Uterus (tissue), 4 donors: ENCODE results near the gene NOS1AP. TPM values are rescaled to one million over a fixed set of nuclear protein-coding genes. Genes with fewer than 3 reads are reported as not detected.

Source experiments
- DNase-seq, 2 donors: peaks; one replicate each; pipeline ENCODE4 v3.0.0-alpha.2; 2019 to 2020
- H3K27ac ChIP-seq, 2 donors: fragments of 200-600 bp; sonication (generic); 1 replicate in 1 of 2; 2 replicates in 1 of 2; pipeline ENCODE4 v1.5.1; 2016 to 2018
- H3K27me3 ChIP-seq, 2 donors: fragments of 200-600 bp; sonication (generic); one replicate each; pipeline ENCODE4 v1.5.1; 2018 to 2019; ENCODE audit warnings: control low read depth in 1 of 2
- H3K36me3 ChIP-seq, 2 donors: fragments of 200-600 bp; sonication (generic); one replicate each; pipeline ENCODE4 v1.5.1; 2019; ENCODE audit warnings: control low read depth in 1 of 2
- H3K4me1 ChIP-seq, 2 donors: fragments of 200-600 bp; sonication (generic); one replicate each; pipeline ENCODE4 v1.5.1; 2018 to 2019; ENCODE audit warnings: control low read depth in 1 of 2
- H3K4me3 ChIP-seq, 2 donors: fragments of 200-600 bp; sonication (generic); 1 replicate in 1 of 2; 2 replicates in 1 of 2; pipeline ENCODE4 v1.5.1; 2018 to 2019; ENCODE audit warnings: mild to moderate bottlenecking in 1 of 2
- H3K9me3 ChIP-seq, 2 donors: fragments of 200-600 bp; sonication (generic); one replicate each; pipeline ENCODE4 v1.5.1; 2019; ENCODE audit warnings: control low read depth in 1 of 2
- POLR2A ChIP-seq, 2 donors: fragments of 450-650 bp; IDR thresholded peaks; one replicate each; pipeline ENCODE4 v1.6.1; 2016; ENCODE audit warnings: antibody characterized with exemption in 2 of 2, mild to moderate bottlenecking in 1 of 2, moderate library complexity in 1 of 2
- intact Hi-C: fragments of 100-400 bp; cut with DNase I; formaldehyde crosslinking; loops from one replicate; pipeline ENCODE4 v1.15.1; 2023; ENCODE audit warnings: low total_unique reads
- total RNA-seq, 4 donors: library from RNA; depleted of rRNA in 3 of 4; stranded (reverse); fragments of >200 nt in 3 of 4; gene quantifications; one replicate each; pipeline versions ENCODE4 v1.1.0 to v1.2.4, GENCODE V29; 2014 to 2023
- TF ChIP-seq, protein P1 (sequence below), 4 experiments: fragments of 200-600 bp in 2 of 4; fragments of 450-650 bp in 2 of 4; sonication (generic) in 2 of 4; IDR thresholded peaks; one replicate each; pipeline ENCODE4 v1.5.1; 2016 to 2019; ENCODE audit warnings: antibody characterized with exemption in 4 of 4, mild to moderate bottlenecking in 2 of 4, moderate library complexity in 1 of 4
- donor health status: DM: yes; HTN: yes; CAD: no.

Gene NOS1AP
- total RNA-seq, 4 donors from 2014 or later, result under 0.01 to 5.3 (median 1.9) TPM; not detected in 1

DNA sequence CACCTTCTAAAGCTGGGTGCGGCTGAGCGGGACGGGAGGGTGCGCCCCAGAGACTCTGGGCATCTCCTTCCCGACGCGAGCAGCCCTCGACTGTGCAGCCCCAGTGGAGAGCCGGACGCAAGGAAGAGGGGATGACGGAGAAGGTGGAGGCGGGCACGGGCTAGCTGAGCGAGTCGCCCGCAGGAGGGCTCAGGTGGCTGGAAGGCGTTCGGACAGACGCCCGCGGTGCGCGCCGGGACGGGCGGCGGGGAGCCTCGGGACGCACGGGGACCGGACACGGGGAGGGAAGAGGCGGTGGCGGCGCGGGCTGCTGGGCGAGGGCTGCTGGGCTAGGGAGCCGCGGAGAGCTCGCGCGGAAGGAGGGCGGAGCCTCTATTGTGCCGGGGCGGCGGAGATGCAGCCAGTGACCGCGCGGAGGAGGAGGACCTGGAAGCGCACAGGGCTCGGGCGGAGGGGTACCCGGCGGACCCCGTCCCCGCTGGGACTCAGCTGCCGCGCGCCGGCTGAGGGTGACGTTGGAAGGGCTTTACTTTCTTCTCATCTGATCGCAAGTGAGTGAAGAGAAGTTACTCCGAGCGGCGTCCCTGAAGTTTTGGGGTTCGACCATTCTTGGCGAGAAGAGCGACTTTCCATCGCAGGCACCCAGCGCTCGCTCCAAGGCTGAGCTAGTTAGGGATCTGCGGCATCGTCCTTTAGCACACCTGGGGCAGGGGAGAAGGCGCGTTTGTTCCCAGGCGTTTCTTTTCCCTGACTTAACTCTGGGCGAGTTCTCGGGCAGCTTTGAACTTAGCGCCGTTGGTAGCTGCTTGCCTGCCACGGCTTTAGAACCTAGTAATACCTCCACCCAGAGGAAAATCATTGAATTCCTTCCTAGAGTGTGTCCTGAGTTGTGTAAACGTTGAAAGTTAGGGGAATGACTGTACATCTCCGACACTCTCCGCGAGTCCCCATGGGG lies 45.7 kb upstream of the NOS1AP start, which contains the start of gene OLFML2B:
TSS of gene OLFML2B (minus strand) at position 323 of the 955 bp plus-strand sequence. CDS start 439 bp downstream, outside the sequence.
- no peaks in the 10 kb centered on the region for H3K27me3 ChIP-seq
- no peaks in the 10 kb centered on the region for H3K36me3 ChIP-seq
- peak; percentile 49 to 65 for DNase-seq
- no peaks in the 10 kb centered on the region for H3K9me3 ChIP-seq
- peak within 1 kb of the TSS; percentile 42 to 47 for H3K4me3 ChIP-seq
- intact Hi-C loops, result no loop called here
- peak in 1 of 2 donors; percentile 13 for TF ChIP-seq POLR2A (IDR thresholded peaks at IDR 0.05)
- TF ChIP-seq, protein P1, sequence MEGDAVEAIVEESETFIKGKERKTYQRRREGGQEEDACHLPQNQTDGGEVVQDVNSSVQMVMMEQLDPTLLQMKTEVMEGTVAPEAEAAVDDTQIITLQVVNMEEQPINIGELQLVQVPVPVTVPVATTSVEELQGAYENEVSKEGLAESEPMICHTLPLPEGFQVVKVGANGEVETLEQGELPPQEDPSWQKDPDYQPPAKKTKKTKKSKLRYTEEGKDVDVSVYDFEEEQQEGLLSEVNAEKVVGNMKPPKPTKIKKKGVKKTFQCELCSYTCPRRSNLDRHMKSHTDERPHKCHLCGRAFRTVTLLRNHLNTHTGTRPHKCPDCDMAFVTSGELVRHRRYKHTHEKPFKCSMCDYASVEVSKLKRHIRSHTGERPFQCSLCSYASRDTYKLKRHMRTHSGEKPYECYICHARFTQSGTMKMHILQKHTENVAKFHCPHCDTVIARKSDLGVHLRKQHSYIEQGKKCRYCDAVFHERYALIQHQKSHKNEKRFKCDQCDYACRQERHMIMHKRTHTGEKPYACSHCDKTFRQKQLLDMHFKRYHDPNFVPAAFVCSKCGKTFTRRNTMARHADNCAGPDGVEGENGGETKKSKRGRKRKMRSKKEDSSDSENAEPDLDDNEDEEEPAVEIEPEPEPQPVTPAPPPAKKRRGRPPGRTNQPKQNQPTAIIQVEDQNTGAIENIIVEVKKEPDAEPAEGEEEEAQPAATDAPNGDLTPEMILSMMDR (IDR thresholded peaks at IDR 0.05), result peak in 3 of 4 experiments; percentile 12 to 33 (median 18)
- peak within 1 kb of the TSS; percentile 42 to 56 for H3K27ac ChIP-seq
- H3K4me1 ChIP-seq, result no peaks in the 10 kb centered on the region

DNA sequence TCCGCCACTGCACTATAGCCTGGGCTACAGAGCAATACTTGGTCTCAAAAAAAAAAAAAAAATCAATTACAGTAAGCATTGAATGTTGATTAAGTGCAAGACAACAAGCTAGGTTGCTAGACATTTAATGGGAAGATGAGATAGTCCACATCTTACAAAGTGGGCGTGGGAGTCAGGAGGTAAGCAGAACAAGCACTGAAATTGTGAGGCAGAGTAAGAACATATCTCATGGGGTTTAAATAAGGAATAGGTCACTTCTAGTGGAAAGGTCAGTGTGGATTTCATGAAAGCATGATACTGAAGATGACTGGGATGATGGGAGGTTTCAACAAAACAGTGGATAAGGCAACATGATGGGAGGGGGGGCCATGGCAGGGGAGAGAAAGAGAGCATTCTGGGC lies 44.0 kb upstream of the NOS1AP start:
- no peaks in the 10 kb centered on the region for H3K4me1 ChIP-seq
- intact Hi-C loops, result no loop called here
- H3K9me3 ChIP-seq, result no peaks in the 10 kb centered on the region
- TF ChIP-seq, protein P1 (IDR thresholded peaks at IDR 0.05), result no peak
- TF ChIP-seq POLR2A (IDR thresholded peaks at IDR 0.05), result no peak
- H3K4me3 ChIP-seq, result no peak overlapping the region
- no peak for DNase-seq
- H3K27me3 ChIP-seq, result no peaks in the 10 kb centered on the region
- no peaks in the 10 kb centered on the region for H3K36me3 ChIP-seq
- H3K27ac ChIP-seq, result no peak overlapping the region

DNA sequence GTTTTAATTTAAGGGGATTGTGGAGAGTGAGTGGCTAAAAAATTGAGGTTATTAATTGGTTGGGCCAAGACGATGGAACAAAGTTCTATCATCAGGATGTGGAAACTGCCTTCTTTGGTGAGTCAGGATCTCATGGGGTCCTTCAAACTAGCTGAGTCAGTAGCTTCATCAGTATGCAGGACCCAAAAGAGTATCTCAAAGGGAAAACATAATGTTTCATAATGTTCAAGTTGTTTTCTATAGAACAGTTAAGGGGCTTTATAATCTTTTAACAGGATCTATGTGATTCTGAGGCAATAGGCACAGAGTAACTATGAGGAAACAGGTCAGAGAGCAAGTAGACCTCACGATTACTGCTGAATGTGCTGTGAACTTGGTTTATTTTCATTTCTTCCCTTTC lies 42.6 kb upstream of the NOS1AP start:
- Histone ChIP-seq H3K4me1 (no peaks in the 10 kb centered on the region), H3K36me3 (no peaks in the 10 kb centered on the region), H3K27ac (no peak overlapping the region), H3K9me3 (no peaks in the 10 kb centered on the region), H3K27me3 (no peaks in the 10 kb centered on the region), H3K4me3 (no peak overlapping the region)
- TF ChIP-seq, protein P1 (IDR thresholded peaks at IDR 0.05), result no peak
- TF ChIP-seq POLR2A (IDR thresholded peaks at IDR 0.05), result no peak
- DNase-seq, result no peak
- intact Hi-C loops, result no loop called here

GRCh38 chr1:162028726-162029125 lies 40.8 kb upstream of the NOS1AP start:
- Histone ChIP-seq H3K36me3 (no peaks in the 10 kb centered on the region), H3K9me3 (no peaks in the 10 kb centered on the region)
- intact Hi-C loops, result no loop called here

More at GRCh38 chr1:162028726-162029125, 40.8 kb upstream of the NOS1AP start:
- H3K27me3 ChIP-seq, result no peaks in the 10 kb centered on the region
- no peak overlapping the region for H3K4me3 ChIP-seq
- DNase-seq, result no peak
- no peak overlapping the region for H3K27ac ChIP-seq
- no peaks in the 10 kb centered on the region for H3K4me1 ChIP-seq
- TF ChIP-seq POLR2A (IDR thresholded peaks at IDR 0.05), result no peak
- TF ChIP-seq, protein P1 (IDR thresholded peaks at IDR 0.05), result no peak
